IMR-90 (cell line): ENCODE measurements around the gene PLAAT2. TPM values are rescaled to one million over a fixed set of nuclear protein-coding genes. Genes with fewer than 3 reads are reported as not detected.

Source experiments
- ATAC-seq: fragments of 200-7000 bp; cut with Tn5 transposase; 2 replicates; pipeline ENCODE4 v1.9.1; 2020; ENCODE audit warnings: low read depth, mild to moderate bottlenecking, moderate library complexity
- BruUV-seq: library from RNA; stranded (reverse); fragments of 400-500 nt; replicated peaks from 2 replicates; lab custom pipeline; 2021; lab: Mats Ljungman, UMichigan
- CTCF ChIA-PET: fragments of 300-600 bp; formaldehyde crosslinking; extraction: SDS; loops from one replicate; lab custom pipeline; 2021; ENCODE audit warnings: antibody characterized with exemption; lab: Yijun Ruan, JAX
- POLR2A ChIA-PET: fragments of 300-600 bp; sonication (Branson Sonifier 250); formaldehyde crosslinking; loops from one replicate; lab custom pipeline; 2022; ENCODE audit warnings: antibody characterized with exemption; ENCODE audit not compliant: unreplicated experiment; lab: Charles Lee
- DNase-seq: peaks from one replicate; pipeline ENCODE4 v3.0.0; 2013
- H2AFZ ChIP-seq: replicated peaks from 2 replicates; pipeline ENCODE3; 2013; ENCODE audit warnings: low read length, mild to moderate bottlenecking; ENCODE audit not compliant: poor library complexity
- H2AK5ac ChIP-seq: 2 replicates; pipeline ENCODE4 v1.6.1; 2013; ENCODE audit warnings: low read depth, low read length, inconsistent platforms
- H2AK9ac ChIP-seq: replicated peaks from 2 replicates; pipeline ENCODE3; 2013; ENCODE audit warnings: mild to moderate bottlenecking, low read depth, low read length, moderate library complexity; ENCODE audit not compliant: poor library complexity
- H2BK120ac ChIP-seq: 2 replicates; pipeline ENCODE4 v1.6.1; 2013; ENCODE audit warnings: low read depth, low read length, inconsistent platforms
- H2BK15ac ChIP-seq: 3 replicates; pipeline ENCODE4 v1.6.1; 2013; ENCODE audit warnings: low read depth, low read length, inconsistent platforms
- H2BK20ac ChIP-seq: 2 replicates; pipeline ENCODE4 v1.6.1; 2013; ENCODE audit warnings: low read depth, mild to moderate bottlenecking, inconsistent platforms, low read length, moderate library complexity
- H2BK5ac ChIP-seq: 2 replicates; pipeline ENCODE4 v1.6.1; 2013; ENCODE audit warnings: mild to moderate bottlenecking, low read depth, low read length, inconsistent platforms; ENCODE audit not compliant: poor library complexity, severe bottlenecking
- H3K14ac ChIP-seq: replicated peaks from 2 replicates; pipeline ENCODE4 v1.6.1; 2013; ENCODE audit warnings: low read depth, low read length, inconsistent platforms
- H3K18ac ChIP-seq: 2 replicates; pipeline ENCODE4 v1.6.1; 2013; ENCODE audit warnings: low read depth, low read length, control low read depth
- H3K23ac ChIP-seq: 2 replicates; pipeline ENCODE4 v1.6.1; 2013; ENCODE audit warnings: low read depth, low read length, inconsistent platforms
- H3K27ac ChIP-seq: 2 replicates; pipeline ENCODE4 v1.5.1; 2013; ENCODE audit warnings: mild to moderate bottlenecking, control low read depth, low read length; ENCODE audit not compliant: insufficient read depth
- H3K27me3 ChIP-seq: 2 replicates; pipeline ENCODE4 v1.6.1; 2013; ENCODE audit warnings: low read length; ENCODE audit not compliant: control insufficient read depth, insufficient read depth
- H3K36me3 ChIP-seq: 2 replicates; pipeline ENCODE4 v1.6.1; 2013; ENCODE audit warnings: low read length, mixed read lengths; ENCODE audit not compliant: control insufficient read depth, insufficient read depth
- H3K4ac ChIP-seq: 2 replicates; pipeline ENCODE4 v1.6.1; 2013; ENCODE audit warnings: low read depth, low read length, inconsistent platforms
- H3K4me1 ChIP-seq: 2 replicates; pipeline ENCODE4 v1.6.1; 2013; ENCODE audit warnings: low read length, mixed read lengths; ENCODE audit not compliant: control insufficient read depth, insufficient read depth
- H3K4me2 ChIP-seq: 2 replicates; pipeline ENCODE4 v1.6.1; 2013; ENCODE audit warnings: low read depth, mild to moderate bottlenecking, control low read depth, low read length, moderate library complexity
- H3K4me3 ChIP-seq: 2 replicates; pipeline ENCODE4 v1.5.1; 2013; ENCODE audit warnings: low read depth, mild to moderate bottlenecking, control low read depth, low read length, moderate library complexity; ENCODE audit not compliant: insufficient read depth
- H3K56ac ChIP-seq: 2 replicates; pipeline ENCODE4 v1.6.1; 2013; ENCODE audit warnings: low read length, inconsistent platforms; ENCODE audit not compliant: insufficient read depth; ENCODE audit errors: extremely low read depth
- H3K79me1 ChIP-seq, 2 experiments: 2 replicates each; pipeline ENCODE4 v1.6.1; 2013; ENCODE audit warnings: low read length in 2 of 2, inconsistent platforms in 1 of 2, low read depth in 1 of 2
- H3K9ac ChIP-seq: 2 replicates; pipeline ENCODE4 v1.6.1; 2013; ENCODE audit warnings: low read depth, low read length, control low read depth
- H3K9me1 ChIP-seq: 2 replicates; pipeline ENCODE4 v1.6.1; 2013; ENCODE audit warnings: low read length, inconsistent platforms; ENCODE audit not compliant: insufficient read depth
- H3K9me3 ChIP-seq: 2 replicates; pipeline ENCODE4 v1.6.1; 2013; ENCODE audit warnings: low read length; ENCODE audit not compliant: control insufficient read depth, insufficient read depth
- H4K20me1 ChIP-seq: 2 replicates; pipeline ENCODE4 v1.6.1; 2013; ENCODE audit warnings: low read length, inconsistent platforms; ENCODE audit not compliant: insufficient read depth
- H4K5ac ChIP-seq: 2 replicates; pipeline ENCODE4 v1.6.1; 2013; ENCODE audit warnings: mild to moderate bottlenecking, low read depth, low read length, control low read depth
- H4K8ac ChIP-seq, 2 experiments: 2 replicates each; pipeline ENCODE4 v1.6.1; 2013; ENCODE audit warnings: low read depth in 2 of 2, low read length in 2 of 2, control low read depth in 1 of 2, inconsistent platforms in 1 of 2
- H4K91ac ChIP-seq: 2 replicates; pipeline ENCODE4 v1.6.1; 2013; ENCODE audit warnings: low read depth, low read length, inconsistent platforms; ENCODE audit not compliant: insufficient read depth
- BHLHE40 ChIP-seq: fragments of 150-350 bp; IDR thresholded peaks from 2 replicates; pipeline ENCODE4 v1.6.1; 2016; ENCODE audit warnings: mild to moderate bottlenecking, low read depth, low read length
- CEBPB ChIP-seq: IDR thresholded peaks from 2 replicates; pipeline ENCODE4 v1.6.1; 2012; ENCODE audit warnings: low read depth, low read length, improper control_type of control experiment
- CHD1 ChIP-seq: IDR thresholded peaks from 2 replicates; pipeline ENCODE4 v1.6.1; 2012; ENCODE audit warnings: low read depth, low read length, improper control_type of control experiment
- FOS ChIP-seq: fragments of 150-350 bp; IDR thresholded peaks from 2 replicates; pipeline ENCODE4 v1.6.1; 2016; ENCODE audit warnings: low read depth, low read length
- MAFK ChIP-seq: IDR thresholded peaks from 2 replicates; pipeline ENCODE4 v1.6.1; 2012; ENCODE audit warnings: low read depth, low read length, improper control_type of control experiment
- MAZ ChIP-seq: IDR thresholded peaks from 2 replicates; pipeline ENCODE4 v1.6.1; 2012; ENCODE audit warnings: low read depth, mild to moderate bottlenecking, low read length, improper control_type of control experiment, moderate library complexity, borderline replicate concordance
- MXI1 ChIP-seq: IDR thresholded peaks from 2 replicates; pipeline ENCODE4 v1.6.1; 2012; ENCODE audit warnings: low read depth, mild to moderate bottlenecking, low read length, moderate library complexity, borderline replicate concordance
- NFE2L2 ChIP-seq: fragments of 150-350 bp; IDR thresholded peaks from 2 replicates; pipeline ENCODE4 v1.6.1; 2016; ENCODE audit warnings: low read depth, mild to moderate bottlenecking, low read length
- POLR2A ChIP-seq: IDR thresholded peaks from 2 replicates; pipeline ENCODE4 v1.6.1; 2012; ENCODE audit warnings: mild to moderate bottlenecking, low read depth, low read length
- RAD21 ChIP-seq: IDR thresholded peaks from 2 replicates; pipeline ENCODE4 v1.6.1; 2012; ENCODE audit warnings: low read length, improper control_type of control experiment
- RCOR1 ChIP-seq: IDR thresholded peaks from 2 replicates; pipeline ENCODE4 v1.6.1; 2012; ENCODE audit warnings: mild to moderate bottlenecking, low read length, improper control_type of control experiment; ENCODE audit not compliant: insufficient replicate concordance
- RFX5 ChIP-seq: IDR thresholded peaks from 2 replicates; pipeline ENCODE4 v1.8.0; 2012; ENCODE audit warnings: low read depth, mild to moderate bottlenecking, low read length, moderate library complexity
- SMC3 ChIP-seq: fragments of 150-350 bp; IDR thresholded peaks from 2 replicates; pipeline ENCODE4 v1.6.1; 2016; ENCODE audit warnings: low read depth, mild to moderate bottlenecking, antibody characterized with exemption, low read length, moderate library complexity
- WGBS, 2 experiments: methylation state at CpG; one replicate each; pipeline versions ENCODE4 v1.1.5 to v1.1.7; 2013; ENCODE audit warnings: missing lambda C conversion rate in 2 of 2; ENCODE audit not compliant: insufficient read length in 1 of 2; ENCODE audit errors: extremely low coverage in 2 of 2; 5-methylcytosine and 5-hydroxymethylcytosine counted together
- dilution Hi-C: fragments of 300-500 bp; cut with HindIII; formaldehyde crosslinking; loops from one replicate; pipeline ENCODE4 v1.14.3; 2018; ENCODE audit warnings: low sequenced_read_pairs; ENCODE audit not compliant: unreplicated experiment
- in situ Hi-C: fragments of 300-500 bp; cut with MboI; formaldehyde crosslinking; loops from 3 replicates; pipeline ENCODE4 v1.14.3; 2019; ENCODE audit warnings: low sequenced_read_pairs, inconsistent platforms, mixed read lengths
- intact Hi-C: fragments of 100-400 bp; cut with micrococcal nuclease; formaldehyde crosslinking; loops from 2 replicates; pipeline ENCODE4 v1.10.0; 2022
- polyA plus RNA-seq, 3 experiments: library from polyadenylated mRNA; depleted of rRNA; stranded (reverse); fragments of >200 nt; gene quantifications; 2 replicates each; pipeline ENCODE4 v1.2.3, GENCODE V29; 2012; ENCODE audit warnings: low replicate concordance in 1 of 3
- total RNA-seq: library from RNA; depleted of rRNA; stranded (reverse); fragments of >200 nt; gene quantifications from 2 replicates; pipeline ENCODE4 v1.2.3, GENCODE V29; 2012
- TF ChIP-seq, protein P1 (sequence below): fragments of 150-350 bp; IDR thresholded peaks from 2 replicates; pipeline ENCODE4 v1.6.1; 2016; ENCODE audit warnings: low read depth, mild to moderate bottlenecking, low read length, moderate library complexity, borderline replicate concordance
- TF ChIP-seq, protein P2 (sequence below): fragments of 150-350 bp; IDR thresholded peaks from 2 replicates; pipeline ENCODE4 v1.6.1; 2017; ENCODE audit warnings: mild to moderate bottlenecking, antibody characterized with exemption, low read length, low read depth
- TF ChIP-seq, protein P3 (sequence below): conservative IDR thresholded peaks from 2 replicates; pipeline ENCODE4 v1.5.1; 2012; ENCODE audit warnings: mild to moderate bottlenecking, low read depth, low read length, improper control_type of control experiment

The PLAAT2 gene
- total and polyA plus RNA-seq, 2 of the 4 experiments (the other 2 are of a cell fraction) = not detected

DNA sequence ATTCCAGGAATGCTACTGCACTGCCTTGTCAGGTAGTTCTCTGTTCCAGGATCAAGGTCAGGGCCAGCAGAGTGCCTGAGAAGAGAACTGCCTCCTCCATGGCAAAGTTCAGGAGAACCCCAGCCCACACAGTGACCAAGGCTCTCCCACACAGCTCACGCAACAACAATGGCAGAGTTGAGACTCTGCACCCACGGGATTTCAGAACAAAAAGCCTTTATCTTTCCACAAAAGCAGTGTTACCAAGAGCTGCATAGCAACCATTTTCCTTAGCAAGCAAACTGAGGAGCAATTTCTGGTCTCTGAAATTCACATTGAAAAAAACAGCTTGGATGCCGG lies 40.0 kb upstream of the PLAAT2 start:
- peaks cover 9% of the 10 kb centered on the region for H3K9me1 ChIP-seq
- in situ Hi-C loops = no loop called here
- WGBS, 2 experiments = 14% methylated on average over 1 of the region's 3 CpGs; no CpG with 5 or more reads in 1 of the 2 experiments

More for the DNA sequence above, 40.0 kb upstream of the PLAAT2 start:
- H2BK15ac ChIP-seq = no peak overlapping the region
- H4K20me1 ChIP-seq = no peaks in the 10 kb centered on the region
- H3K79me1 ChIP-seq = peaks cover 0 to 8% of the 10 kb centered on the region in 2 experiments; a peak in 1 of 4 replicates
- H2BK5ac ChIP-seq = no peak overlapping the region
- no peak overlapping the region for H3K4ac ChIP-seq
- H4K5ac ChIP-seq = no peak overlapping the region
- H3K4me2 ChIP-seq = no peak overlapping the region
- CTCF ChIA-PET = no interaction called here
- BruUV-seq = no TSS peak
- no peak overlapping the region for H2AFZ ChIP-seq
- intact Hi-C loops (no loop called here), dilution Hi-C loops (no loop called here)
- H4K91ac ChIP-seq = no peak overlapping the region
- H2AK9ac ChIP-seq = peak overlapping the region; percentile 12
- H3K27ac ChIP-seq = no peak overlapping the region
- DNase-seq = peak; percentile 15
- no peak overlapping the region for H3K56ac ChIP-seq
- no peaks in the 10 kb centered on the region for H3K9me3 ChIP-seq
- H2BK120ac ChIP-seq = no peak overlapping the region
- POLR2A ChIA-PET = no interaction called here
- no peak overlapping the region for H3K14ac ChIP-seq
- no peak for TF ChIP-seq FOS
- TF ChIP-seq SMC3 = no peak
- TF ChIP-seq, protein P1, sequence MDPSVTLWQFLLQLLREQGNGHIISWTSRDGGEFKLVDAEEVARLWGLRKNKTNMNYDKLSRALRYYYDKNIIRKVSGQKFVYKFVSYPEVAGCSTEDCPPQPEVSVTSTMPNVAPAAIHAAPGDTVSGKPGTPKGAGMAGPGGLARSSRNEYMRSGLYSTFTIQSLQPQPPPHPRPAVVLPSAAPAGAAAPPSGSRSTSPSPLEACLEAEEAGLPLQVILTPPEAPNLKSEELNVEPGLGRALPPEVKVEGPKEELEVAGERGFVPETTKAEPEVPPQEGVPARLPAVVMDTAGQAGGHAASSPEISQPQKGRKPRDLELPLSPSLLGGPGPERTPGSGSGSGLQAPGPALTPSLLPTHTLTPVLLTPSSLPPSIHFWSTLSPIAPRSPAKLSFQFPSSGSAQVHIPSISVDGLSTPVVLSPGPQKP = no peak
- TF ChIP-seq RFX5 = no peak
- TF ChIP-seq NFE2L2 = no peak
- TF ChIP-seq RCOR1 = no peak
- no peak for TF ChIP-seq BHLHE40
- TF ChIP-seq, protein P2, sequence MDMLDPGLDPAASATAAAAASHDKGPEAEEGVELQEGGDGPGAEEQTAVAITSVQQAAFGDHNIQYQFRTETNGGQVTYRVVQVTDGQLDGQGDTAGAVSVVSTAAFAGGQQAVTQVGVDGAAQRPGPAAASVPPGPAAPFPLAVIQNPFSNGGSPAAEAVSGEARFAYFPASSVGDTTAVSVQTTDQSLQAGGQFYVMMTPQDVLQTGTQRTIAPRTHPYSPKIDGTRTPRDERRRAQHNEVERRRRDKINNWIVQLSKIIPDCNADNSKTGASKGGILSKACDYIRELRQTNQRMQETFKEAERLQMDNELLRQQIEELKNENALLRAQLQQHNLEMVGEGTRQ = no peak
- no peak for TF ChIP-seq POLR2A
- no peak for TF ChIP-seq MXI1
- TF ChIP-seq, protein P3, sequence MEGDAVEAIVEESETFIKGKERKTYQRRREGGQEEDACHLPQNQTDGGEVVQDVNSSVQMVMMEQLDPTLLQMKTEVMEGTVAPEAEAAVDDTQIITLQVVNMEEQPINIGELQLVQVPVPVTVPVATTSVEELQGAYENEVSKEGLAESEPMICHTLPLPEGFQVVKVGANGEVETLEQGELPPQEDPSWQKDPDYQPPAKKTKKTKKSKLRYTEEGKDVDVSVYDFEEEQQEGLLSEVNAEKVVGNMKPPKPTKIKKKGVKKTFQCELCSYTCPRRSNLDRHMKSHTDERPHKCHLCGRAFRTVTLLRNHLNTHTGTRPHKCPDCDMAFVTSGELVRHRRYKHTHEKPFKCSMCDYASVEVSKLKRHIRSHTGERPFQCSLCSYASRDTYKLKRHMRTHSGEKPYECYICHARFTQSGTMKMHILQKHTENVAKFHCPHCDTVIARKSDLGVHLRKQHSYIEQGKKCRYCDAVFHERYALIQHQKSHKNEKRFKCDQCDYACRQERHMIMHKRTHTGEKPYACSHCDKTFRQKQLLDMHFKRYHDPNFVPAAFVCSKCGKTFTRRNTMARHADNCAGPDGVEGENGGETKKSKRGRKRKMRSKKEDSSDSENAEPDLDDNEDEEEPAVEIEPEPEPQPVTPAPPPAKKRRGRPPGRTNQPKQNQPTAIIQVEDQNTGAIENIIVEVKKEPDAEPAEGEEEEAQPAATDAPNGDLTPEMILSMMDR = no peak
- no peak for TF ChIP-seq MAFK
- no peak for TF ChIP-seq RAD21
- TF ChIP-seq CEBPB = no peak
- no peak for TF ChIP-seq CHD1
- TF ChIP-seq MAZ = no peak
- H3K23ac ChIP-seq = no peak overlapping the region
- no peak overlapping the region for H4K8ac ChIP-seq
- ATAC-seq = no peak
- no peak overlapping the region for H3K9ac ChIP-seq
- no peaks in the 10 kb centered on the region for H3K27me3 ChIP-seq
- H2BK20ac ChIP-seq = no peak overlapping the region
- no peak overlapping the region for H3K18ac ChIP-seq
- H2AK5ac ChIP-seq = no peak overlapping the region
- no peaks in the 10 kb centered on the region for H3K36me3 ChIP-seq
- no peak overlapping the region for H3K4me3 ChIP-seq
- peaks cover 8% of the 10 kb centered on the region; the same call in 1 of the 2 replicates for H3K4me1 ChIP-seq
